HG02970 (cell line): ENCODE data around the gene HEPACAM.

Source experiments
- ATAC-seq: cut with Tn5 transposase; IDR thresholded peaks from one replicate; pipeline ENCODE4 v1.9.1; 2021; ENCODE audit warnings: mild to moderate bottlenecking, moderate library complexity, moderate number of reproducible peaks; ENCODE audit not compliant: unreplicated experiment, low FRiP score

The HEPACAM gene

GRCh38 chr11:124872280-124872679, 63.6 kb downstream of the HEPACAM start:
- no peak for ATAC-seq

GRCh38 chr11:124870430-124870829, 65.4 kb downstream of the HEPACAM start:
- no peak for ATAC-seq

GRCh38 chr11:124869856-124870387, 65.9 kb downstream of the HEPACAM start:
- ATAC-seq: no peak

- no peak for ATAC-seq
Observed at GRCh38 chr11:124869331-124869730, 66.5 kb downstream of the HEPACAM start.
